Vagina (tissue), 2 donors: ENCODE data around the gene SIPA1L3. TPM values are rescaled to one million over a fixed set of nuclear protein-coding genes. Genes with fewer than 3 reads are reported as not detected.

Experiments
- DNase-seq, 2 donors: peaks; one replicate each; pipeline ENCODE4 v3.0.0-alpha.2; 2017; ENCODE audit errors: extremely low spot score in 2 of 2
- H3K27ac ChIP-seq: fragments of 200-600 bp; sonication (generic); one replicate; pipeline ENCODE4 v1.5.1; 2019
- H3K27me3 ChIP-seq: fragments of 200-600 bp; sonication (generic); one replicate; pipeline ENCODE4 v1.5.1; 2019
- H3K36me3 ChIP-seq, 2 donors: fragments of 200-600 bp; sonication (generic); one replicate each; pipeline ENCODE4 v1.5.1; 2017 to 2019
- H3K4me1 ChIP-seq: fragments of 200-600 bp; sonication (generic); one replicate; pipeline ENCODE4 v1.5.1; 2019
- H3K4me3 ChIP-seq, 2 donors: fragments of 200-600 bp; sonication (generic); 1 replicate in 1 of 2; 2 replicates in 1 of 2; pipeline ENCODE4 v1.5.1; 2016 to 2019
- H3K9me3 ChIP-seq: fragments of 200-600 bp; sonication (generic); one replicate; pipeline ENCODE4 v1.5.1; 2019
- POLR2A ChIP-seq, 2 donors: fragments of 450-650 bp; IDR thresholded peaks; one replicate each; pipeline ENCODE4 v1.6.1; 2017; ENCODE audit warnings: antibody characterized with exemption in 2 of 2, mild to moderate bottlenecking in 2 of 2, moderate library complexity in 2 of 2
- POLR2AphosphoS5 ChIP-seq, 2 donors: sonication (generic); formaldehyde crosslinking; IDR thresholded peaks; one replicate each; pipeline ENCODE4 v1.9.0; 2017; ENCODE audit warnings: antibody characterized with exemption in 2 of 2, mild to moderate bottlenecking in 2 of 2, low read depth in 1 of 2; ENCODE audit not compliant: insufficient read depth in 1 of 2
- intact Hi-C: fragments of 100-400 bp; cut with DNase I; formaldehyde crosslinking; loops from one replicate; pipeline ENCODE4 v1.15.1; 2023
- total RNA-seq: library from RNA; depleted of rRNA; stranded (reverse); fragments of >200 nt; gene quantifications from one replicate; pipeline ENCODE4 v1.2.3, GENCODE V29; 2016
- TF ChIP-seq, protein P1 (sequence below), 3 experiments: fragments of 450-650 bp in 2 of 3; fragments of 200-600 bp in 1 of 3; sonication (generic) in 1 of 3; IDR thresholded peaks; one replicate each; pipeline ENCODE4 v1.5.1; 2017 to 2019; ENCODE audit warnings: antibody characterized with exemption in 3 of 3, mild to moderate bottlenecking in 2 of 3, moderate library complexity in 2 of 3

SIPA1L3 gene
- total RNA-seq, 1 donor from 2014 or later, result 13.0 TPM

DNA sequence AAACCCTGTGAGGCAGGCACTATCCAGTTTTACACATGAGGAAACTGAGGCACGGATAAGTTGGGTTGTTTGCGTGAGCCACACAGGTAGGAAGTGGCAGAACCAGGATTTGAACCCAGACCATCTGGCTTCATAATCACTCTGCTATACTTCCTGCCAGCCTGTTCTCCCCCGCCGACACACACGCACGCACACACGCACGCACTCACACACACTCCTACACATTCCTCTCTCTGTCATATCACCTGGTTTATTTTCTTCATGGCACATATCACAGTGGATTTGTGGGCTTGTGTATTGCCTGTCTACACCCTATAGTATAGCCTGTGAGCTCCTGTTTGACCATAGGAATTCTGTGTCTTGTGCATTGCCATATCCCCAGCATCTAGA, 140.0 kb downstream of the SIPA1L3 start:
- TF ChIP-seq POLR2AphosphoS5 (IDR thresholded peaks at IDR 0.05; ENCODE audit: insufficient read depth in 1 of 2, low read depth in 1 of 2), result no peak
- TF ChIP-seq POLR2A (IDR thresholded peaks at IDR 0.05), result no peak
- TF ChIP-seq, protein P1, sequence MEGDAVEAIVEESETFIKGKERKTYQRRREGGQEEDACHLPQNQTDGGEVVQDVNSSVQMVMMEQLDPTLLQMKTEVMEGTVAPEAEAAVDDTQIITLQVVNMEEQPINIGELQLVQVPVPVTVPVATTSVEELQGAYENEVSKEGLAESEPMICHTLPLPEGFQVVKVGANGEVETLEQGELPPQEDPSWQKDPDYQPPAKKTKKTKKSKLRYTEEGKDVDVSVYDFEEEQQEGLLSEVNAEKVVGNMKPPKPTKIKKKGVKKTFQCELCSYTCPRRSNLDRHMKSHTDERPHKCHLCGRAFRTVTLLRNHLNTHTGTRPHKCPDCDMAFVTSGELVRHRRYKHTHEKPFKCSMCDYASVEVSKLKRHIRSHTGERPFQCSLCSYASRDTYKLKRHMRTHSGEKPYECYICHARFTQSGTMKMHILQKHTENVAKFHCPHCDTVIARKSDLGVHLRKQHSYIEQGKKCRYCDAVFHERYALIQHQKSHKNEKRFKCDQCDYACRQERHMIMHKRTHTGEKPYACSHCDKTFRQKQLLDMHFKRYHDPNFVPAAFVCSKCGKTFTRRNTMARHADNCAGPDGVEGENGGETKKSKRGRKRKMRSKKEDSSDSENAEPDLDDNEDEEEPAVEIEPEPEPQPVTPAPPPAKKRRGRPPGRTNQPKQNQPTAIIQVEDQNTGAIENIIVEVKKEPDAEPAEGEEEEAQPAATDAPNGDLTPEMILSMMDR (IDR thresholded peaks at IDR 0.05), result no peak
- intact Hi-C loops, result no loop called here
- no peak overlapping the region for H3K27ac ChIP-seq
- H3K36me3 ChIP-seq, result no peaks in the 10 kb centered on the region
- no peaks in the 10 kb centered on the region for H3K4me1 ChIP-seq
- DNase-seq, result no peak
- no peaks in the 10 kb centered on the region for H3K9me3 ChIP-seq
- no peaks in the 10 kb centered on the region for H3K27me3 ChIP-seq
- H3K4me3 ChIP-seq, result no peak overlapping the region

DNA sequence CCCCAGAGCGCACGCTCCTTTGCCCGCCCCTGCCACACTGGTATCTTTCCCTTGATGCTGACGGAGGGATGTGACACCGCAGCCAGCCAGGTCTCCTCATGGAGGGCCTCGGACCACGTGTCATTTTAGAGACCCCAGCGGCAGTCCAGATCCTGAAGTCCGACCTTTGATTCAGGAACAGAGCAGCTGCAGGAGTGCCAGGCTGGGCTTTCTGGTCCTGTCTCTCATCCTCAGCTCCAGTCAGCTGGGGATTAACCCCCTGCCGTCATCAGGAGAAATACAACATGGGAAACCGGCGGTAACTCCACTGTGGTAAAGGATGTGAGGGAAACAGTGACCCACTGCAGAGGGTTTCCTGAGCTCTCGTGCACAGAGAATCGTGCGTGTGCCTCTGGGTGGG, 140.6 kb downstream of the SIPA1L3 start:
- no peak for TF ChIP-seq POLR2AphosphoS5 (IDR thresholded peaks at IDR 0.05; ENCODE audit: insufficient read depth in 1 of 2, low read depth in 1 of 2)
- TF ChIP-seq POLR2A (IDR thresholded peaks at IDR 0.05), result no peak
- TF ChIP-seq, protein P1 (IDR thresholded peaks at IDR 0.05), result no peak
- intact Hi-C loops, result no loop called here

DNA sequence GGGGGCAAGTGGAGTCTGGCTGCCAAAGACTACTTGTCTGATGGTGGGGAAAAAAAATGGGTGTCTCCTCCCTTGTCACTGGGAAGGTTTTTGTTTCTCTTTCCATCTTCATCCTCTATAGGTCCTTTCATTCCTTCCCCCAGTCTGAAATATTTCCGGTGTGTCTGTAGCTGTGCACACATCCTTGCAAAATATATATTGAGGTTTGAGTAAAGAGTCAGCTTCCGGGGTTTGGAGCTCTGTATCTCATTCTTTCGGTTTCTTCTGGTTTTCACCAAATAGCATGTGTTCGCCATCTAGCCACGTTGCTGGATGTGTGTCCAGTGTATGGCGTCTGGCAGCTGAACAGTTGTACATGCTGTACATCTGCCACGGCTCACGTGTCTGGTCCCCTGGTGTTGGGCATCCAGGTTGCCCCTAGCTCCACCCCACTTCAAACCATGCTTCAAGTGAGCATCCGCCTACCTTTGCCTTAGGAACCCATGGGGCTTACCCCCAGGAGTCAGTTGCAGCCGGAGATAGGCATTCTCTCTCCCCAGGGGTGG, 142.2 kb downstream of the SIPA1L3 start:
- H3K27ac ChIP-seq, result no peak overlapping the region

More for the DNA sequence above, 140.6 kb downstream of the SIPA1L3 start:
- no peak overlapping the region for H3K4me3 ChIP-seq
- no peaks in the 10 kb centered on the region for H3K4me1 ChIP-seq
- no peak for DNase-seq
- no peaks in the 10 kb centered on the region for H3K9me3 ChIP-seq
- no peaks in the 10 kb centered on the region for H3K36me3 ChIP-seq
- no peak overlapping the region for H3K27ac ChIP-seq
- no peaks in the 10 kb centered on the region for H3K27me3 ChIP-seq

DNA sequence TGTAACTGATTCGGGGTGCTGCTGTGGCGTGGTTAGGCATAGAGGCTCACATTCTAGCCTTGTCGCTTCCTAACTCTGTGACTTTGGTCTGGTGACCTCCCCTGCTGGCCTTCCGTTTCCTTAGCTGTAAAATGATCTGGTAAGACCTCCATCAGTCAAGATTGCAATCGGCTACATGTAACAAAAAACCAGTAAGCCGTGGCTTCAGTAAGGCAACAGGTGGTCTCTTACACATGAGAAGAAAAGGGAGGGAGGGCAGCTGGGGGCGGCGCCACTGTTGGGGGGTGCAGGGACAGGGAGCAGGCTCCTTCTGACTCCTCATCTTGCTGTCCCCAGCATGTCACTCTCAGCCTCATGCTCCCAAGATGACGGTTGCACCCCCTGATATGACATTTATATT, 148.0 kb downstream of the SIPA1L3 start:
- Histone ChIP-seq H3K27ac (no peak overlapping the region), H3K27me3 (no peaks in the 10 kb centered on the region), H3K9me3 (no peaks in the 10 kb centered on the region), H3K4me1 (no peaks in the 10 kb centered on the region), H3K36me3 (no peaks in the 10 kb centered on the region), H3K4me3 (no peak overlapping the region)
- no peak for DNase-seq
- TF ChIP-seq, protein P1 (IDR thresholded peaks at IDR 0.05), result no peak
- TF ChIP-seq POLR2A (IDR thresholded peaks at IDR 0.05) (no peak), POLR2AphosphoS5 (IDR thresholded peaks at IDR 0.05; ENCODE audit: insufficient read depth in 1 of 2, low read depth in 1 of 2) (no peak)
- intact Hi-C loops, result no loop called here

More for the DNA sequence above, 142.2 kb downstream of the SIPA1L3 start:
- no peaks in the 10 kb centered on the region for H3K27me3 ChIP-seq
- no peak for DNase-seq
- TF ChIP-seq POLR2A (IDR thresholded peaks at IDR 0.05) (no peak), POLR2AphosphoS5 (IDR thresholded peaks at IDR 0.05; ENCODE audit: insufficient read depth in 1 of 2, low read depth in 1 of 2) (no peak)
- TF ChIP-seq, protein P1 (IDR thresholded peaks at IDR 0.05), result no peak
- H3K9me3 ChIP-seq, result no peaks in the 10 kb centered on the region
- intact Hi-C loops, result no loop called here
- H3K36me3 ChIP-seq, result no peaks in the 10 kb centered on the region
- no peaks in the 10 kb centered on the region for H3K4me1 ChIP-seq
- no peak overlapping the region for H3K4me3 ChIP-seq

DNA sequence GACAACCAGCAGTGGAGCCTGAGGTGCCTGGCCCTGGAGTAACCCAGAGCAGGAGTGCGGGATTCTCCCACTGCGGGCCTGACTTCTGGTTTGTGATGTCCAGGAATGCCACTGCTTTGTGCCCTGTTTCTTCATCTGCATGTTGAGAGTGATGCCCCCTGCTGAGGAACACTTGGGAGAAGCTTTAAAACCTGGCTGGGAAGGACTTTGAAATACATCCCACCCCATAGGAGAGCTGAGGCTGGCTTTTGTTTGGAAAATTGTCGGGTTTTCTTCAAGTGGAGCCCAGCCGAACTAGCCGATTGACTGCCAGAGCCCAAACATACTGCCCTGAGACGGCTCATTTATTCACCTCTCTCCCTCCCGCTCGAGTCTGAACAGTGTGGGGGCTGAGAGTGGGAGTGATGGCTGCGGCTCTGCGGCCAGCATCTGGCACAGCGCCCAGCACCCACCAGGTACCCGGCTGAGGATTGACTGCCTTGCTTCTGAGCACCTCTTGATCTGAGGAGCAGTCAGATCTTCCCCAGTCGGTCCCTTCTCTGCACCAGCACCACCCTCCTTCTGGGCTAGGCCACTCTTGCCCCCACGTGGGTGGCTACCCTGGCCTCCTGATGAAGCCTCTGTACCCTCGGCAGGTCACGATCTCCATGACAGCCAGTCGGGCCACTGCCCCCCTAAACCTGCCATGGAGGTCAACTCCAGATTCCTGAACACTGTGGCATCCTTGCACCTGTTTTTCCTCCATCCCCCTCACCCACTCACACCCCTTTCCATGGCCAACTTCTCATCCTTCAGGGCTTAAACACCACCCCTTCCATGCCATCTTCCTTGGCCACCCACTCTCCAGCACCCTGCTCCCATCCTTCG, 148.9 kb downstream of the SIPA1L3 start:
- intact Hi-C loops, result no loop called here
- DNase-seq, result no peak
- no peak overlapping the region for H3K27ac ChIP-seq

More for the DNA sequence above, 148.9 kb downstream of the SIPA1L3 start:
- Histone ChIP-seq H3K27me3 (no peaks in the 10 kb centered on the region), H3K36me3 (no peaks in the 10 kb centered on the region), H3K4me1 (no peaks in the 10 kb centered on the region), H3K4me3 (no peak overlapping the region), H3K9me3 (no peaks in the 10 kb centered on the region)
- TF ChIP-seq, protein P1 (IDR thresholded peaks at IDR 0.05), result no peak
- TF ChIP-seq POLR2A (IDR thresholded peaks at IDR 0.05), result no peak
- TF ChIP-seq POLR2AphosphoS5 (IDR thresholded peaks at IDR 0.05; ENCODE audit: insufficient read depth in 1 of 2, low read depth in 1 of 2), result no peak
